HL-60 (cell line): Measurements from ENCODE around the gene CSF1R.
A peak's percentile ranks its signal among the peaks of the same experiment; 100 is the strongest.

Source experiments
- DNase-seq, 2 experiments: peaks; one replicate each; pipeline ENCODE4 v3.0.0-alpha.2; 2010 to 2020; ENCODE audit warnings: low read depth in 1 of 2, low spot score in 1 of 2
- H3K27ac ChIP-seq: fragments of 250-450 bp; sonication (Bioruptor Pico); replicated peaks from 2 replicates; pipeline ENCODE4 v1.5.1; 2020; ENCODE audit warnings: mild to moderate bottlenecking, moderate library complexity
- H3K27me3 ChIP-seq: fragments of 250-450 bp; sonication (Bioruptor Pico); 2 replicates; pipeline ENCODE4 v1.5.1; 2021; ENCODE audit warnings: mild to moderate bottlenecking, moderate library complexity; ENCODE audit not compliant: insufficient read depth, poor library complexity, severe bottlenecking
- H3K4me3 ChIP-seq: replicated peaks from 2 replicates; pipeline ENCODE4 v1.5.1; 2011; ENCODE audit warnings: mild to moderate bottlenecking, control low read depth, low read length; ENCODE audit not compliant: insufficient read depth
- CTCF ChIP-seq: IDR thresholded peaks from one replicate; pipeline ENCODE4 v1.5.1; 2011; ENCODE audit warnings: low read length, control low read depth, inconsistent platforms; ENCODE audit not compliant: insufficient read depth
- GABPA ChIP-seq: IDR thresholded peaks from 2 replicates; pipeline ENCODE4 v1.6.1; 2012; ENCODE audit warnings: low read depth
- POLR2AphosphoS5 ChIP-seq: IDR thresholded peaks from 2 replicates; pipeline ENCODE4 v1.6.1; 2012; ENCODE audit warnings: low read depth
- REST ChIP-seq: IDR thresholded peaks from 2 replicates; pipeline ENCODE4 v1.6.1; 2012; ENCODE audit warnings: low read depth; ENCODE audit not compliant: insufficient replicate concordance
- SPI1 ChIP-seq: IDR thresholded peaks from 2 replicates; pipeline ENCODE4 v1.6.1; 2012; ENCODE audit warnings: low read depth, mild to moderate bottlenecking, borderline replicate concordance

The CSF1R gene

GRCh38 chr5:150114773-150115408, 28.5 kb upstream of the CSF1R start:
- DNase-seq = no peak
- Histone ChIP-seq H3K27me3 (no peaks in the 10 kb centered on the region), H3K27ac (no peak overlapping the region), H3K4me3 (no peak overlapping the region)
- TF ChIP-seq REST (no peak), CTCF (no peak), POLR2AphosphoS5 (no peak), GABPA (no peak), SPI1 (no peak)

- DNase-seq = no peak
- Histone ChIP-seq H3K4me3 (no peak overlapping the region), H3K27me3 (no peaks in the 10 kb centered on the region), H3K27ac (no peak overlapping the region)
- TF ChIP-seq SPI1 (no peak), REST (no peak), CTCF (no peak), GABPA (no peak), POLR2AphosphoS5 (no peak)
Measured at GRCh38 chr5:150114102-150114641, 27.8 kb upstream of the CSF1R start.

- peak; percentile 33 to 71 for DNase-seq
- Histone ChIP-seq H3K27ac (no peak overlapping the region), H3K4me3 (no peak overlapping the region), H3K27me3 (no peaks in the 10 kb centered on the region)
- peak; percentile 91 for TF ChIP-seq SPI1
- TF ChIP-seq CTCF = no peak
Measured at GRCh38 chr5:150113047-150113744, 26.8 kb upstream of the CSF1R start.
